Measurements from ENCODE around the gene GORAB.

The GORAB gene

DNA sequence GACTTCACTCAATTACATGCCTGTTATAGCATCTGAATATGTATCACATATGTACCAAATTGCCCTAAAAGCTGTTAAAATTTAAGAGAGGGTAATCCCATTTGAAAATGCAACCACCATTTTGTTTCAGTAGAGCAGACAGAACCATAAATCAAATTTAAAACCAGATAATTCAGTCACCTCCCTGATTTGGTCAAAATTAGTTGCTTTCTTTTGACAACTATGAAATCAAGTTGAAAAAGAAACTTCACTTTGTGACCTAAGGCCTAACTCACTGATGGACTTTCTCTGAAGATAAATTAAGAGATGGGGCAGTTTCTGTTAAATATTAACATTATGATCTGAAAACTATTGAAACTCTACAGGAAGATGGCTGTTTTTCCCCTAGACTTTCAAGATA, 6.7 kb downstream of the GORAB start:
- DNase-seq (ENCODE audit: low spot score): no peak

DNA sequence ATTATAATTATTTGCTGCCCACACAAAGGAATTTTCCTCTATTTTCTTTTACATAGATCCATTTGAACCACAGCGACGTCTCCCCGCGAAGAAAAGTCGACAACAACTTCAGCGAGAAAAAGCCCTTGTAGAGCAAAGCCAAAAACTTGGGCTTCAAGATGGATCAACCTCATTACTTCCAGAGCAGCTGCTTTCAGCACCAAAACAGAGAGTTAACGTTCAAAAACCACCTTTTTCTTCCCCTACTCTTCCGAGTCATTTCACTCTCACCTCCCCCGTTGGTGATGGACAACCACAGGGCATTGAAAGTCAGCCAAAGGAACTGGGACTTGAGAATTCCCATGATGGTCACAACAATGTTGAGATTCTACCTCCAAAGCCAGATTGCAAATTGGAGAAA, 7.2 kb downstream of the GORAB start:
- no peak for DNase-seq (ENCODE audit: low spot score)

DNA sequence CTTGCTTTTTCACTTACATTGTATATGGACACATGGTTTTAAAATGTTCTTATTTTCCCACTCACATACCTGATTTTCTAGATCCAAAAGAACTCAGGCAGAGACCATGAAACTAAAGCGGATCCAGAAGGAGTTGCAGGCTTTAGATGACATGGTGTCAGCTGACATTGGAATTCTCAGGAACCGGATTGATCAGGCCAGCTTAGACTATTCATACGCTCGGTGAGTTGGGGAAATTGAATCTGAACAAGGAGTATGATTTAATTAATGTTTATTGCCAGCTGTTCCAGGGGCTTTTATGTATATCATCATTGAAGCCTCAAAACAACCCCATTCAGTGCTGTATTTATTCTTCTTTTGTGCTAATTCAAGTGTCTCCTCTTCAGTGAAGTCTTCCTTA, 12.7 kb downstream of the GORAB start:
- no peak for DNase-seq (ENCODE audit: low spot score)

DNA sequence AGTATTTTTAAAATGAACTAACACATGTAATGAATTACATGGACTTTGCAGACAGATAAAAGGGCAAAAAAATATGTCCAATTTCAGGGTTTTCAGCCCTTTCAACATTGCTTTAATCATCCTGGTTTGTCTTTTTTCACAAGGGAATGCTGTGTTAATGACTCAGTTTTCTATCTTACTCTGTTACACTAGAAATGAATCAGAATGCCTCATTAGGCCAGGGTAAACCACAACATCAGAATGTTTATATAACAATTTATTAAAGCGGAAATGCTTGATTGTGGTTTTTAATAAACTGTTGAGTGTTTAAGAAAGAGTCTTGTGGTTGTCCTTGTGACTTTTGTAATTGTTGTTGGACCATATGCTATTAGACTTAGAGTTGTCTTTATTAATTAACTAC, 13.5 kb downstream of the GORAB start:
- DNase-seq (ENCODE audit: low spot score): no peak

DNA sequence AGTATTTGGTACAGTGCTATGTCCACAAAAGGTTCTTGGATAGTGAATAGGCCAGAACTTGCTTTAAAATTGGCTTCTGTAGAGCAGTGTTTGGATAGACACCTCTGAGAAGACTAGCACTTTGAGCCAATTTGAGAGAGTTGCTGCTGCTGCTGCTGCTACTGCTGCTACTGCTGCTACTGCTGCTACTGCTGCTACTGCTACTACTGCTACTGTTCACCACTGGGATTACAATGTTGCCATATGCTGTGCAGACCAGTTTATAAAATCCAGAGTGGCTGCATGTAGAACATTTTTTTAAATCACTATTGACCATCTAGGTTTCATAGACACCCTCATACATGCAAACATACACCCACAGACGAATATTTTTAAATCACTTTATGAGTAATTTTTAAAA, 15.3 kb downstream of the GORAB start:
- no peak for DNase-seq (ENCODE audit: low spot score)

DNA sequence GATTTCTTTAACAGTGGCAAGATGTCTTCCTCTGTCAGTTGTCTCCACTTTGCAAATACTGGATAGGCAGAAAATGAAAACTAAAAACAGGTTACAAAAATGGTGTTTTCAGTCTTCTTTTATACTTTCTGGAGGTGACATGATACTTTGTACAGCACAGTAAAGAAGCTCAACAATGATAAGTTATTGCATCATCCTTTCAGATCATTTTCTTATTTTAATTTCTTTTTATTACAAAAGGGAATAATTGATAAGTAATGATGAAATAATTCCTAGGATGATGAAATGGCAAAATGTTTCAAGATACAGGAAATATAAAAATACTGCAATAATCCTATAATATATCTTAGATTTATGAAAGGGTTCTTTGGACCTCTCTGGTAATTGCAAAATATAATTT, 16.5 kb downstream of the GORAB start:
- DNase-seq (ENCODE audit: low spot score): no peak

DNA sequence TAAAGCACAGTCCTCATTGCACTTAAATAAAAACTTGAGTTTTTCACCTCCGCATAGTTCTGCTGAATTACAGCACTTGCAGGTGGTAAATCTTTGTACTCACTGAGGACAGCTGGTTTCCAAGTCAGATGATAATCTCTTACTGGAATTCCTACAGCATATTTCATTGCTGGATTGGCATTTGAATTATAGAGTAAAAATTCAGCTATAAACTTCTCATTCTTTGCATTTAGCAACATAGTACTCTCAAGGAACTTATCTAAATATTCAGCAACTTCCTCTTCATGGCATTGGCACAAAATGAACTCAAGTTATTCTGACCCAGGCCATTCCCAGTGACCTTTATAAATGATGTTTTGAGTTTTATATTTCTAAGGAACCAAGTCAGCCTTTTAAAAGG, 23.4 kb downstream of the GORAB start:
- no peak for DNase-seq (ENCODE audit: low spot score)

DNA sequence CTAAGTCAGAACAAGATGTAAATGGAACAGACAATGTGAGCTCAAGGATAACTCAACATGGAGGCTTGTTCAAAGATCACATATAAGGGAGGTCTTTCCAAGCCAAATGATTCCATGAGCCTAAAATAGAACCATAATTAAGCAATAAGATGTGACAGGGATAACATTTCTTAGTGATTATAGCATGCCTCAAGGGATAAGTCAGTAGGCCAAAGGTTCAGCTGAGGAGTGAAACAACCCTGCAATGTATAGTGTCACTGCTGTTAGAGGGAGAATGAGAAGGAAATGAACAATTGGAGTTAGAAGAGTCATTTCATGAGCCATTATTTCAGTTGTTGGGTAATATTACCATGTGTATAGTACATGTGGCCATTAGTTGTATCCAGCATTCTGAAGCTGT, 25.0 kb downstream of the GORAB start:
- no peak for DNase-seq (ENCODE audit: low spot score)

DNA sequence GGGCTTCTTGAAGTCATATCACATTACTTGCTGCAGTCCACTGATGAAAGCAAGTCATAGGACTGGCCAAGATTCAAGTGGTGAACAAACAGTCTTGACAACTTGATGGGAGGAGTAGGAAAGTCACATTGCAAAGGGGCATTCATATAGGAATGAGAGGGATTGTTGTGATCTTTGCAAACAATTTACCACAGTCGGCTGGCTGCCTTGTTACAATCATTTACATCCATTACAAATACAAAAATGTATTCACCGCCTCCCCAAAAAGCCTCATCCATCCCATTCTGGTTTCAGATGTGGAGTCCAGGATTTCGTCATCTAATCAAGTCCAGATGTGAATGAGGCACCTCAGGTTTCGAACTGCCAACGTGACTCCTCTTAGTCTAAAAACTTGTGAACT, 26.8 kb downstream of the GORAB start:
- no peak for DNase-seq (ENCODE audit: low spot score)

DNA sequence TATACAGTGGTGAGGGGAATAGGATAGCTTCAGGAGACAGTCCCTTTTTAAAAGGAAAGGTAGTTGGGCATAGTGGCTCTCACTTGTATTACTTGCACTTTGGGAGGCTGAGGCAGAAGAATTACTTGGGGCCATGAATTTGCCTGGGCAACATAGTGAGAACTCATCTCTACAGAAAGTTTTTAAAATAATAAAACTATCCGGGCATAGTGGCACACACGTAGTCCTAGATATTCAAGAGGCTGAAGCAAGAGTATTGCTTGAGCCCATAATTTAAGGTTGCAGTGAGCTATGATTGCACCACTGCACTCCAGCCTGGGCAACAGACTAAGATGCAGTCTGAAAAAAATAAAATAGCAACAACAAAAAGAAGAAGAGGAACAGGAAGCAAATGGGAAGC, 27.2 kb downstream of the GORAB start:
- DNase-seq (ENCODE audit: low spot score): no peak

DNA sequence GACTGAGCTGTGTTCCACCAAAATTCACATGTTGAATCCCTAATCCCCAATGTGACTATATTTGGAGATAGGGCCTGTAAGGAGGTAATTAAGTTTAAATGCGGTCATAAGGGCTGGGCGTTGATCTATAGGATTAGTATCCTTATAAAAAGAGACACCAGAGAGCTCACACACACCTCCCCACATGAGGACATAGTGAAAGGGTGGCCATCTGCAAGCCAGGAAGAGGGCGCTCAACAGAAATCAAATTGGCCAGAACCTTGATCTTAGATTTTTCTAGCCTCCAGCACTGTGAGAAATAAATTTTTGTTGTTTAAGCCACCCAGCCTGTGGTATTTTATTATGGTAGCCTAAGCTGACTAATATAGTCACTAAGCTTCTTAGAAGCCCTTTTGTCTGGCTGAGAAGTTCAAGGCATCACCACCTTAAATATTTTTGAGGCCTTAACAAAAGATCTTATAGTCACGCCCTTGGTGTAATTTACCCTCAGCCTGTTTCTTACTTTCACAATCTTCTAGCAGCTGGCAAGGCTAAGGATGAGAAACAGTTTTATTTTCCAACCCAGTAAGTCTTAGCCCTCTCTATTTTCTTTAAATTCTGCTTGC, 28.8 kb downstream of the GORAB start:
- no peak for DNase-seq (ENCODE audit: low spot score)

DNA sequence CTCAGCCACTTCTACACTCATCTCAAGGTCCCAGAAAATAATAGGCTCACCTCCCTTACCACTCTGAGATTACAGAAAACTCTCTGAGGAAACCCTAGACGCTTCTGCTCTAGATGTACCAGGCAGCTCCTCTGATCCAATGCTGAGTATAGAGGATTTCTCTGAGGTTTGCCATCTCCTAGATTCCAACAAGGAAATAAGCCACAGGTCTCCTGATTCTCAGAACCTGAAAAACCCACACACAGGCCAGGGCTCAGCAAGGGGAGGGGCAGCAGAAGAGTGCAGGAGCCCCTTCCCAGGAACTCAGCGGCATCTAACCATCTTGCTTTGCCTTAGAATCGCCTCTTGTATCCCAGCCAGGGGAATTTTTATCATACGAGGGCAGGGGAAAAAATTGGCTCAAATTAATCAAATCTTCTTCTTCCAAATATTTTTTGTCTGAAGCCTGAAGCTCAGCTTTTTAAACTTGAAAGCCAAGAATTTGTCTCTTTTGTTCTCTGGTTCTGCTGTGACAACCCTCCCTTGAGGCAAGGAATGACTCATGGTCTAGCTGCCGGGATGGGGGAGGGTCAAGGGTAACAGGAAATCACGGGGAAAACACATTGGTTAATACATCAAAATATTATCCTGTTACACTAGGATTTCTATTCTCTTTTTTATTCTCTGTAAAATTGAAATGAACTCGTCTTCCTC, 30.8 kb downstream of the GORAB start:
- DNase-seq (ENCODE audit: low spot score): peak; percentile 13

DNA sequence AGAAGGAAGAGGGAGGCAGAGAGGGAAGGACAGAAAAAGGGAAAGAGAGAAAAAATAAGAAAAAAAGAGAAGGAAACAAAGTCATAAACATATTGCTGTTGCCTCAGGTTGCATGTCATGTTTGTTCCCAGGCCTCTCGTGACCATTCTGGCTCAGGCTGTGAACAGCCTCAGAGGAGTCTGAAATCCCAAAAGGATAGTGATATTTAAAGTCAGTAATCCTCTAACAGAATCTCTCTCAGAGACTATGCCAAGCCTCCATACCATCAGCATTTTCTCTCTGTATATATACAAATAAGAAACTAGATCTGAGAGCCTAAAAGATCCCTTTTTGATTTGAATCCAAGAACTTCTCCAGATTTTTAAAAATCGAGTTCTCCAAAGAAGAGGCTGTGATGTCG, 35.2 kb downstream of the GORAB start:
- DNase-seq (ENCODE audit: low spot score): no peak

DNA sequence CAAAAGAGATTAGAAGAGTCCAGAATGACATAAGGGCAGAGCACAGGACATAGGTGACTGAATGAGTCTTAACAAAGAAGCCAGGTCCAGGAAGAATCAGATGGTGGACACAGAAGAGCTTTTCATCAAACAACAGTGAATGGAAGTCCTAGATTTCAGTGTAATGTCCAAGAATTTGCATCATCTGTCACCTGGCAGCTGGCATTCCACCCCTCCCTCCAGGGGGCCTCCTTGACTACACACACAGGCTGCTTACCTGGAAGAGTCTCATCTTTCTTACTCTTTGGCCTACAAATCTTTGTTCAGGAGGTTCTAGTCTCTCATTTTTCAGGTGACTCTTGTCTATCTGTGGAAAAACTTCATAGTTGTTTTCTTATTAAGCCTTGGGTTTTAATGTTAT, 36.2 kb downstream of the GORAB start:
- no peak for DNase-seq (ENCODE audit: low spot score)

DNA sequence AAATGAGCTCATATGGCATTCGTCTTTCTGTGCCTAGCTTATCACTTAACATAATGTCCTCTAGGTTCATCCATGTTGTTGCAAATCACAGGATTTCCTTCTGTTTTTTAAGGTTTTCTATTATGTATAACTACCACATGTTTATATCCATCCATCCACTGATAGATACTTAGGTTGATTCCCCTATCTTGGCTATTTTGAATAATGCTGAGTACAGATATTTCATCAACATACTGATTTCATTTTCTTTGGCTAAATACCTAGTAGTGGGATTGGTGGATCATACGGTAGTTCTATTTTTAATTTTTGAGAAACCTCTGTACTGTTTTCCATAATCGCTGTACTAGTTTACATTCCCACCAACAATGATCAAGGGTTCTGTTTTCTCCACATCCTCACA, 45.0 kb downstream of the GORAB start:
- no peak for DNase-seq (ENCODE audit: low spot score)

DNA sequence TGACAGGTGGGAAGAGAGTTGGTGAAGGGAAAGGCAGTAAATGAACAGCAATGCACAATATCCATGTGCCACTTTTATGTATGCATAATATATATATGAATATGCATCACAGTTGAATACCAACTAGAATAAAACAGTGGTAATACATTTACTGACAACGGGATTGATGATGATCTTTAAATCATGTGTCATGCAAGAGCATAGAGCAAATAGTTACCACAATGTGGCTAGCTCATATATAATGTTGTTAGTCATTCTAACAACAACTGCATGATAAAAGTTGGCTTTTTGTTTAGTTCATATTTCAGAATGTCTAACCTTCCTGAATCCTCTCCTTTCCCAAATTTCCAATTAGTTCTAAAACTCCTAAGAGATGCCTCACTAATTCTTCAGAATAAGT, 46.4 kb downstream of the GORAB start:
- DNase-seq (ENCODE audit: low spot score): no peak

DNA sequence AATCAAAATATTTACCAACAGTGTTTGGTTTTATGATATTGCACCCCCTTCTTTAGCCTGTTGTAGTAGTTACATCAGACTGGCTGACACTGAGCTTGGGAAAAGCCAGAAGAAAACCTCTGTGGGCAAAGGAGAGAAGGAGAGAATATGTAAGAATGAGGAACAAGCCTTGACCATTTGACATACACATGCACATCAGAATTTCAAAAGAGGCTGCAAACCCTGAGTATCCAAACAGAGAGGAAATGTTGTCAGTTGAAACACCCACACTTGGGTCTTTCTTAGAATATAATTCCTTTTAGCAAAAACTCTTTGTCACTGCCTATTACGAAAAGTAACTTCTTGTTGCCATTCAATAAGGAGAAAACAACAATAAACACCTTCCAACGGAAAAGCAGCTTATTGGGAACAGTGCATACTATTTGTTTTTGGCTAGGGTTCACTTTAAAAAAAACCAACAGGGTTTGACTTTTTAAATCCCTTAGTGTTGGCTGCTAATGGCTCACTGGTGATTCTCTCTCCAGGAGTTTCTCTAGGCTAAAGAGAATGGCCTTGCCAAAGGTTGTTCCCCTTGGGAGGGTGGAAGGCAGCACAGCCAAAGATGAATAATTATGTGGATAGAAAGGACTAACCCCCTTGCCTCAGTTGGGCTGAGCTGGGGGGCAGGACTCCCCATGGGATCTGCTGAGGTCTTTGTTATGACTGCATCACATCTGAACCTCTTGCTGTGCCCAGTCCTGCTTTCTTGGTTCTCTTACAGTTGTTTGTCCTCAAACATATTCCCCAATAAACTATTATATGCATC, 48.9 kb downstream of the GORAB start:
- DNase-seq (ENCODE audit: low spot score): no peak

DNA sequence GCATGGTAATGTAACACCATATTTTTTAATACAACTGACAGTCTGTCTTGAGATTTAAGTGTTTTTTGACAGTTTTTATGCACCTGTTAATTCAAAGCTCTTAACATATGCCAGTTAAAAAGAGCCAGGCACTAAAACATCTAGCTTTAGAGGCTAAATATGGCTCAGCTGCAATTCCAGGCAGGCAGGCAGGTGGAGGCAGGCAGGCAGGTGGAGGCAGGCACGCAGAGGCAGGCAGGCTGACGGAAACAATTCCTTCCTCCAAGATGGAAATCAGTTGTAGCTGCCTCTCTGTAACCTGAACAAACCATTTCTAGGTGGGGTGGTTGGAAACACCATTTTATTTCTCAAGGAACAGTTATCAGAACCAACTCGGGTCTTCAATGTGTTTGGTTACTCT, 51.2 kb downstream of the GORAB start:
- no peak for DNase-seq (ENCODE audit: low spot score)

DNA sequence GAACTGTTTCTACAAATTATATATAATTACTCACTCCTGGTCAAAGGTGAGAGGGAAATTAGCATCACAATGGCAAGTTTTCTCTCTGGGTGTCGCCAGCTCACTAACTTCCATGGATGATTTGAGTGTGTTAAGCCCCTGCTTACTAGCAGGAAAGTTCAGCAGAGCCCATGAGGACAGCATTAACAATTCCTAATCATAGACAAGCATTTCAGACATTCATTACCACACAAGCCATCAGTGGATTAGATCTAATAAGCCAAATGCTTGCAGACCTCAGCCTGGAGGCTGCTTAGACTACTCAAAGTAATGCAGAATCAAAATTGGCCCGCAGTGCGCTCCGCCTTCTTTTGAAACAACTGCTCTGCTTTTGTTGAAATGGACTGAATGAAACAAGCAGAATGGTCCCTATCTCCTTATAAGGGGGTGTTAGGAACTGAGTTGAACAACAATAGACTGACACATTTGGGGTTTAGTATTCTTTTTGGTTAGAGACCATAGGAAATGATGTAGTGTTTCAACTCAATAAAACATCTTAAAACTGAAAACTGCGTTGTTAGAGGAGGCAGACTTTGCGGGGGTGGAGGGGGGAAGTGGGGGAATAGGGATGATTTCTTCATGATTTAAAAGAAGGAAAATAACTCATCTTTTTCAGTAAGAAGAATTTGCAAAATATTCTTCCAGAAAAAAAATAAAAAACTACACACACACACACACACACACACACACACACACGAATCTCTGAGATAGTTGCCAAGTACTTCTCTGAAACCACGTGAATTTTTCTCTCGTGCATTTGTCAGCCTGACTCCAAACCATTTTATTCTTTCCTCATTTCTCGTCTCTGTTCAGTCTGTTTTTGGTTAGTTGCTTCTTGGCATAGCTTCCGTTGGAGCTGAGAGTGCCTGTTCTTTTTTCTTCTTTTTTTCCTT, 54.6 kb downstream of the GORAB start:
- no peak for DNase-seq (ENCODE audit: low spot score)

DNA sequence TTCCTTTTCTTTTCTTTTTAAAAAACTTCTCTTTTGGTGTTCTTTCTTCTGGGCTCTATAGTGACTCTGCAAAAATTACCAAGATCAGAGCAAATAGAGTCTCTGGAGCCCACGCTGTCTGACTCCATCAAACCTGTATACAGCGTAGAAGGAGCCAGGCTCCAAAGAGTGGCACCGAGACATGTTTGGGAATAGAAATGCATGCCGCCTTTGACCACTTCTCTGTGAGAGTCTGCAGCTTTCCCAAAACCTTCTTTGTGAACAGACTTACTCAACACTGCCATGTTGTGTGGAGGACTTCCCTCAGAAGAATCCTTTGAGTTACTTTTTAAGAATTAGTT, 55.3 kb downstream of the GORAB start:
- no peak for DNase-seq (ENCODE audit: low spot score)

DNA sequence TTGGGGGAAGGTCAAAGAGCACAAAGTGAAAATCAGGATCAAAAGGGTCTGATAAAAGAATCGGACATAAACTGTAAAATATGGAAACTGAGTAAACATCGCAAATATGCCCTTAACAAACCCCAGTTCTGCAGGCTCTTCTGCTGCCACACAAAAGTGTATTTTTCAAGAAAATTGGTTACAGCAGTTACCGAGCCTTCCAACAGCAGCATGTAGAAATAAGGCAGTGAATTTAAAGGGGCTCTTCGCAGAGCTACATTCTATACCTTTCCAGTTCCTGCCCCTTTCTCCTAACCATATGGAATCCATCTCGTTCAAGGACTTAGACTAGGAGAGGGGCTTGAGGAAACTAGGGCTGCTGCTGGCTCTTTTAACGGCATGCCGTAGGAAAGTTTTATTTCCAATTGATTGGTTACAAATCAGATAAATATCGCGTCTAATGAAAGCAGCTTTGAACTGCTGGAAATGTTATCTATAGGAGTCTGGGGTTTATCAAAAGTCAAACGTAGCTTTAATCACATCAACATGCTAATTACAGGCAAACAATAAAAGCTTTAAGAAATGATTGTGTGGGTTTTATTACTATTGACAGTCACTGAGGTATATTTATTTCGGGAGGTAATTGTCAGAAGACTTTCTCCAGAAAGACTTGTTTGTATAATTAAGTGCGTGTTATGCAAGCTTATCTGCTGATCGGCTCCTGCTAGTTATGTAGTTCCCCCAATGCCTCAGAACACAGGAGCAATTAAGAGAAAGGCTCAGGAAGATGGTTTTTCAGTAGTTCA, 59.1 kb downstream of the GORAB start:
- no peak for DNase-seq (ENCODE audit: low spot score)

Data from SW480 (cell line).